ENCODE data around the gene NUS1. TPM values are rescaled to one million over a fixed set of nuclear protein-coding genes. Genes with fewer than 3 reads are reported as not detected.
"Not testable (repeated sequence)": the region's sequence is repeated elsewhere in the genome, so short reads cannot be mapped to it uniquely, and the experiment has no call there.

Gene NUS1
- total and polyA plus RNA-seq, 9 of the 15 experiments (the other 6 are each of a cell fraction or from before 2014, with no cell fraction given) = 16.3 to 53.7 (median 26.4) TPM

DNA sequence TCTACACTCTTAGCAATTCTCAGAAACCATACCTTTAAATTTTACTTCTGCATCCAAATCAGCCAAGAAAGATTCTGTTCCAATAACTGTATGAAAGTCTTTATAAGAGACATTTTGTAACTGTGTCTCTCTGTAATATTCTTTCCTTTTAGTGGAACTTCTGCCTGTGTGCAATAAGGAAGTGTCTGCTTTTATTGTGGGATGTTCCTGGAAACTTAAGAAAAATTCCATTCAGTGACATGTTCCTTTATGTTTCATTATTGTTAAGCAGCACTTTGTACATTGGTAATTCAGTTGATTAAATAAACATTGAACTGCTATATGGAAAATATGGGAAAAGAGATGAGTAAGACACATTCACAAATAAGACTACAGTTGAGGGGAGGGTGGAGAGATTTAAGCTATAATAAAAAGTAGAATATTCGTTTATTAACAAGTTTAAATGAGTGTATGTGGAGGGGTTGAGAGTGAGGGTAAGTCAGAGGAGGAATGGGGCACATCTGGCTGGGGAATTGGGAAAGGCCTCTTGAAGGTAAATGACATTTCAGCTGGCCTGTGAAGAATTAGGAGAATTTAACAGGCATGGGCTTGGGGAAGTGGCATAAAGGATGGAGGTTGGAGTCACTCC, 11.9 kb downstream of the NUS1 start (continued):
- TF ChIP-seq LCOR (CRISPR knock-in tag; IDR thresholded peaks at IDR 0.05) (no peak), ZNF584 (CRISPR knock-in tag; IDR thresholded peaks at IDR 0.05; ENCODE audit: low read depth) (no peak)

DNA sequence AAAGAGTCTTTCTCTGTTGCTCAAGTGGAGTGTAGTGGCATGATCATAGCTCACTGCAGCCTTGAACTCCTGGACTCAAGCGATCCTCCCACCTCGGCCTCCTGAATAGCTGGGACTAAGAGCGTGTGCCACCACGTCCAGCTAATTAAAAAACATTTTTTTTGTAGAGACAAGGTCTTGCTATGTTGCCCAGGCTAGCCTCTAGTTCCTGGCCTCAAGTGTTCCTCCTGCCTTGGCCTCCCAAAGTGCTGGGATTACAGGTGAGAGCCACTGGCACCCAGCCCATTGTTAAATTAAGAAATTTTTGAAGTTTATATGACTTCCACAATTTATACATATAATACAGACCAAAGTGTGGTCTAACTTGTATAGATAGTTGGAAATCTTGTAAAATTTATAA, 14.3 kb downstream of the NUS1 start:
- POLR2A ChIA-PET; CTCF ChIA-PET (ENCODE audit: low intra/inter-chr PET ratio); in situ Hi-C loops (cut with MboI); FAIRE-seq; intact Hi-C loops (cut with micrococcal nuclease); H3K9me1 ChIP-seq (ENCODE audit: control insufficient read depth, insufficient read depth, low read length); H3K4me2 ChIP-seq (ENCODE audit: insufficient read depth, low read length); H3K9me3 ChIP-seq (replicated peaks; ENCODE audit: control insufficient read depth, insufficient read depth, low read depth, low read length); ATAC-seq; H4K20me1 ChIP-seq (replicated peaks; ENCODE audit: control insufficient read depth, insufficient read depth, low read length); H3K27me3 ChIP-seq (ENCODE audit: control insufficient read depth in 2 of 2, insufficient read depth in 2 of 2, low read length in 2 of 2); DNase-seq (ENCODE audit: extremely low read depth in 1 of 4, low spot score in 3 of 4); H3K27ac ChIP-seq (ENCODE audit: extremely low read depth, low read depth, low read length); H3K9ac ChIP-seq (ENCODE audit: insufficient read depth in 1 of 2, low read depth in 2 of 2, low read length in 2 of 2); BruUV-seq (replicated peaks); H2AFZ ChIP-seq (ENCODE audit: low read depth, low read length); H3K4me1 ChIP-seq (replicated peaks in 1 of 2; ENCODE audit: control insufficient read depth in 2 of 2, insufficient read depth in 2 of 2, low read length in 2 of 2); H3K4me3 ChIP-seq: not testable (repeated sequence)
- peaks cover 83% of the 10 kb centered on the region for H3K79me2 ChIP-seq (ENCODE audit: control insufficient read depth, insufficient read depth, low read length)
- 94% methylated on average over 4 of the region's 4 CpGs for WGBS (ENCODE audit: insufficient coverage, low coverage, missing lambda C conversion rate)
- TF ChIP-seq ZNF121 (CRISPR knock-in tag; conservative IDR thresholded peaks at IDR 0.05) = peak; percentile 43; the same call in 1 of the 2 replicates
- H3K36me3 ChIP-seq (ENCODE audit: control insufficient read depth, insufficient read depth, low read length) = peaks cover 48% of the 10 kb centered on the region; the same call in 2 of the 3 replicates

DNA sequence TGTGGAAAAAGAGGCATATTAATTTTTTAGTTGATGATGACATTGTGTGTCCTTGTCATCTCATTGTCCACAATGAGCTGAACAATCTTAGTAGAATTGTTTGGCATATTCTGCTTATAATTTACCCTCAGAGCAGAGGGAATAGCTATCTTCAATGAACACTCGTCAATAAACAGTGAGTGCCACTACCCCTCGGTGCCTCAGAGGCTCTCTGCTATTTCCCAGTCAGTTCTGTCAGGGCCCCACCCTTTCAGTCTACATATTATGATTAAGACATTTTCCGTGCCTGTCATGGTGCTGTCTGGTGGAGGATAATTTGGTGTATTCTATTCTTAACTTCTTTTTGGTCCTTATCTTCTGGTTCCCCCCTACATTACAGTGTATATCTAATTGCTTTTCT, 31.2 kb downstream of the NUS1 start:
- CTCF ChIA-PET (ENCODE audit: low intra/inter-chr PET ratio) = no interaction called here
- ATAC-seq (peak; percentile 32; the same call in 1 of the 3 replicates), DNase-seq (ENCODE audit: extremely low read depth in 1 of 4, low spot score in 3 of 4) (peak in 1 of 4 experiments; percentile 6)
- no peak for TF ChIP-seq XRCC4 (IDR thresholded peaks at IDR 0.05; ENCODE audit: extremely low read depth, insufficient read depth, insufficient read length)
- no peak for TF ChIP-seq ETS2 (tag; IDR thresholded peaks at IDR 0.05; ENCODE audit: borderline replicate concordance, poor library complexity, severe bottlenecking)
- TF ChIP-seq PYGO2 (tag; IDR thresholded peaks at IDR 0.05) = no peak
- no peak for TF ChIP-seq CBX1 (IDR thresholded peaks at IDR 0.05; ENCODE audit: low read depth)
- TF ChIP-seq PHF21A (IDR thresholded peaks at IDR 0.05; ENCODE audit: borderline replicate concordance, low read depth) = no peak
- TF ChIP-seq, protein P1, sequence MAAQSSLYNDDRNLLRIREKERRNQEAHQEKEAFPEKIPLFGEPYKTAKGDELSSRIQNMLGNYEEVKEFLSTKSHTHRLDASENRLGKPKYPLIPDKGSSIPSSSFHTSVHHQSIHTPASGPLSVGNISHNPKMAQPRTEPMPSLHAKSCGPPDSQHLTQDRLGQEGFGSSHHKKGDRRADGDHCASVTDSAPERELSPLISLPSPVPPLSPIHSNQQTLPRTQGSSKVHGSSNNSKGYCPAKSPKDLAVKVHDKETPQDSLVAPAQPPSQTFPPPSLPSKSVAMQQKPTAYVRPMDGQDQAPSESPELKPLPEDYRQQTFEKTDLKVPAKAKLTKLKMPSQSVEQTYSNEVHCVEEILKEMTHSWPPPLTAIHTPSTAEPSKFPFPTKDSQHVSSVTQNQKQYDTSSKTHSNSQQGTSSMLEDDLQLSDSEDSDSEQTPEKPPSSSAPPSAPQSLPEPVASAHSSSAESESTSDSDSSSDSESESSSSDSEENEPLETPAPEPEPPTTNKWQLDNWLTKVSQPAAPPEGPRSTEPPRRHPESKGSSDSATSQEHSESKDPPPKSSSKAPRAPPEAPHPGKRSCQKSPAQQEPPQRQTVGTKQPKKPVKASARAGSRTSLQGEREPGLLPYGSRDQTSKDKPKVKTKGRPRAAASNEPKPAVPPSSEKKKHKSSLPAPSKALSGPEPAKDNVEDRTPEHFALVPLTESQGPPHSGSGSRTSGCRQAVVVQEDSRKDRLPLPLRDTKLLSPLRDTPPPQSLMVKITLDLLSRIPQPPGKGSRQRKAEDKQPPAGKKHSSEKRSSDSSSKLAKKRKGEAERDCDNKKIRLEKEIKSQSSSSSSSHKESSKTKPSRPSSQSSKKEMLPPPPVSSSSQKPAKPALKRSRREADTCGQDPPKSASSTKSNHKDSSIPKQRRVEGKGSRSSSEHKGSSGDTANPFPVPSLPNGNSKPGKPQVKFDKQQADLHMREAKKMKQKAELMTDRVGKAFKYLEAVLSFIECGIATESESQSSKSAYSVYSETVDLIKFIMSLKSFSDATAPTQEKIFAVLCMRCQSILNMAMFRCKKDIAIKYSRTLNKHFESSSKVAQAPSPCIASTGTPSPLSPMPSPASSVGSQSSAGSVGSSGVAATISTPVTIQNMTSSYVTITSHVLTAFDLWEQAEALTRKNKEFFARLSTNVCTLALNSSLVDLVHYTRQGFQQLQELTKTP (IDR thresholded peaks at IDR 0.05; ENCODE audit: low read depth in 1 of 2, partially characterized antibody in 2 of 2) = no peak

More for the DNA sequence above, 31.2 kb downstream of the NUS1 start:
- intact Hi-C loops (cut with micrococcal nuclease) (no loop called here), in situ Hi-C loops (cut with MboI) (no loop called here)
- no peaks in the 10 kb centered on the region for H4K20me1 ChIP-seq (replicated peaks; ENCODE audit: control insufficient read depth, insufficient read depth, low read length)
- H3K4me3 ChIP-seq = no peak overlapping the region
- no peak overlapping the region for H3K9ac ChIP-seq (ENCODE audit: insufficient read depth in 1 of 2, low read depth in 2 of 2, low read length in 2 of 2)
- no peaks in the 10 kb centered on the region for H3K27me3 ChIP-seq (ENCODE audit: control insufficient read depth in 2 of 2, insufficient read depth in 2 of 2, low read length in 2 of 2)
- no peaks in the 10 kb centered on the region for H3K9me3 ChIP-seq (replicated peaks; ENCODE audit: control insufficient read depth, insufficient read depth, low read depth, low read length)
- H3K4me2 ChIP-seq (ENCODE audit: insufficient read depth, low read length) = no peak overlapping the region
- no peak overlapping the region for H2AFZ ChIP-seq (ENCODE audit: low read depth, low read length)
- FAIRE-seq = no peak
- POLR2A ChIA-PET = no interaction called here
- WGBS (ENCODE audit: insufficient coverage, low coverage, missing lambda C conversion rate) = 57% methylated on average over 3 of the region's 3 CpGs
- peaks cover 6% of the 10 kb centered on the region; the same call in 1 of the 3 replicates for H3K79me2 ChIP-seq (ENCODE audit: control insufficient read depth, insufficient read depth, low read length)
- no TSS peak for BruUV-seq (replicated peaks)
- no peaks in the 10 kb centered on the region for H3K9me1 ChIP-seq (ENCODE audit: control insufficient read depth, insufficient read depth, low read length)
- no peak overlapping the region for H3K27ac ChIP-seq (ENCODE audit: extremely low read depth, low read depth, low read length)
- peaks cover 54% of the 10 kb centered on the region for H3K36me3 ChIP-seq (ENCODE audit: control insufficient read depth, insufficient read depth, low read length)
- H3K4me1 ChIP-seq (replicated peaks in 1 of 2; ENCODE audit: control insufficient read depth in 2 of 2, insufficient read depth in 2 of 2, low read length in 2 of 2) = no peaks in the 10 kb centered on the region
